Fibroblast of skin of scalp (primary cell): ENCODE measurements around the gene FRS3.
A peak's percentile ranks its signal among the peaks of the same experiment; 100 is the strongest.

Experiments
- DNase-seq: peaks from one replicate; pipeline ENCODE4 v3.0.0-alpha.2; 2013

Gene FRS3

DNA sequence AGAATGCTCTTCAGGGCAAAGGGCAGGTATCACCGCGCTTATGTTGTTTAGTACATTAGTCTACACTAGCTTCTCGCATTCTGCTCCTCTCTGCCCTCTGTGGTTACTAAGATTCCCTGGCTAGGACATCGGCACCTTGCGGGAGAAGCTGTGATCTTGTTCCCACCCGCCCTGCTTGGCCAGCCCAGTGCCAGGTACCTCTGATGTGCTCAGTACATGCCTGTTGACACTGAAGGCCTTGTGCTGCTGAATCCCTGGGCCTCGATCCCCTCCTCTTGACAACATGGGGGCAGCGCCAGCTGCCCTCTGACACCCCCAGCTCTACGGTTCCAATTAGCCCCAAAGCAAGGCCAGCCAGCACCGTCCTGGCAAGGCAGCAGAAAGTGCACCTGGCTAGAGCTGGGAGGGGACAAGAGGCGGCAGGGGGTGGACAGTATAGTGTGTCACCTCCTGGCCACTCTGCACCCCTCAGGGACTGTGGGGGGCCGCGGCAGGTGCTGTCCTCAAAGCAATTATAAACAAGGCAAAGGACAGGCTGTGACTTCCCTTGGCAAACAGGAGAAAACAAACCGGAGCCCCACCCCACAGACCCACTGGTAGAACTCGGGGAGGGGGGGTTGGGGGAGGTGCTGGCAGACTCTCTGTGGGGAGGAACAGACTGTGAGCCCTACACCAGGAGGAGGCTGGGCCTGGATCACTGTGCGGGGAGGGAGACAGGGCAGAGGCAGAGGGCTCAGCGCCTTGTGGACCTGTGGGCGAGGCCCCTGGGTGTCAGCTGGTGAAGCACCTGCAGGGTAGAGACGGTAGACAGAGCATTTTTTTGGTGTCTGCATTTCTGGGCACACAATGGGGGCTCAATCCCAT lies 51.4 kb downstream of the FRS3 start:
- no peak for DNase-seq

DNA sequence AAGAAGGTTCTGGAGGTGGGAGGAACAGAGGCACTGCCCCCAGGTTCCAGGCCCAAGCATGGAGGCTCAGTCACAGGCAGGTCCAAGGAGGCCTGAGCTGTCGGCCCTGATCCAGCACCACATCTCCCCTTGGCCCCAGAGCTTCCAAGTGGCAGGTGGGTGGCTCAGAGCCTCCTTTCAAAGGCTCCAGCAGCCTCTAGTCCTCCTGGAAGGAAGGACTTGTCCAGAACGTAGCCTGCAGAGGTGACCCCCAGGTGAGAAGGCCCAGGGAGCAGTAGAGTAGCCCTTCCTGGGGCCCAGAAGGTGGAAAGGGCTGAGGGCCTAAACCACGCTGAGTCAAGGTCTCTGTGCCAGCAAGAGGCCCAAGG lies 52.0 kb downstream of the FRS3 start:
- no peak for DNase-seq

DNA sequence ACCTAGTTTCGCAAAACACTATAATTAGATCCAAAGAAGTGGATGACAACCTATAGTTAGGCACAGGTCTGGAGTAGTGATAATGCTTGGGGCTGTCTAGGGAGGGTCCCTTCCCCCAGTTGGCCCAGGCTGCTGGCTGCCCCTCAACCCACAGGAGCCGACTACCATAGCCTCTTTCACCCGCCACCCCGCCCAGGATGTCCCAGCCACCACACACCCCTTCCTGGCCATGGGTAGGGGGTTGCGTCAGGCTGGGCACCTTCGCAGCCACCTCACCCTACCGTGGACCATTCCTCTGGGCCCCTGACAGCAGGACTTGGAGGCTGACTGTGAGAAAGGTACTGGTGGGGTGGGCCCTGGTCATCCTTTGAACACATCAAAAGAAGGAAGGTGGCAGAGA lies 52.8 kb downstream of the FRS3 start:
- no peak for DNase-seq

DNA sequence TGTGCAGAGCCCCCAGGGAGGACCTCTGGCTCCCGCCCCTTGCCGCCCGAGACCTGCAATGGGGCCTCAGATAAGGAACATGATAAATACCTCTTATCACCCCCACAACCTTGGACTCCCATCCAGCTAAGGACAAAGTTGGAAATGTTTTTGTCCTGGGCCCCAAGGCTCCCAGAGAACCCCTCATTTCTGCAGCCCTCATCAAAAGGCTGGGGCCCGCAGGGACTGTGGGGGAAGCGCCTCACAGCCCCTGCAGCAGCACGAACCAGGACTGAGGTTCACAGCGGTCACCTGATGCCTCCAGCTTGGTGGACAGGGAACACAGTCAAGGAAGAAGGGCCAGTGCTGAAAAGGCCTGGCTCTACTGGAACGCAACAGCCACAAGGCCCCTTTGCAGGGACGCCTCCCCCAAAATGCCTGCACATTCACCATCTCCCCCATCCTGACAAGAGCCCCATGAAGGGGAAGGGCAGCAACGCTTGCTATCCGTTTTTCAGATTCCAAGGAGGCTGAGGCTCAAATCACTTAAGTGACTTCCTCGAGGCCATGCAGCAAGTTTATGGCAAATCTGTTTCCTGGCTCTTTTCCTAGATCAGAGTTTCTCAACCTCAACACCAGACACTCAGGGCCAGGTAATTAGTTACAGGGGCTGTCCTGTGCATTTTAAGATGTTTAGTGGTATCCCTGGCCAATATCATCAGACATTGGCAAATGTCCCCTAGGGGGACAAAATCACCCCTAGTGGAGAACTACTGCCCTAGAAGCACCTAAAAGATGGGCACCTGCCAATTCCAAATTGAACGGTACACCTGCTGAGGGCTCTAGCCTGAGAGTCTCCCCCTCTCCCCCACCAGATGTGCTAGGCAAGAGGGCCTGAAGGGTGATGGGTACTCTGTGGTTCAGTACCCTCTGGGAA lies 54.9 kb downstream of the FRS3 start:
- DNase-seq: no peak

- no peak for DNase-seq
These were observed 55.5 kb downstream of the FRS3 start for GRCh38 chr6:41724228-41724580.

DNA sequence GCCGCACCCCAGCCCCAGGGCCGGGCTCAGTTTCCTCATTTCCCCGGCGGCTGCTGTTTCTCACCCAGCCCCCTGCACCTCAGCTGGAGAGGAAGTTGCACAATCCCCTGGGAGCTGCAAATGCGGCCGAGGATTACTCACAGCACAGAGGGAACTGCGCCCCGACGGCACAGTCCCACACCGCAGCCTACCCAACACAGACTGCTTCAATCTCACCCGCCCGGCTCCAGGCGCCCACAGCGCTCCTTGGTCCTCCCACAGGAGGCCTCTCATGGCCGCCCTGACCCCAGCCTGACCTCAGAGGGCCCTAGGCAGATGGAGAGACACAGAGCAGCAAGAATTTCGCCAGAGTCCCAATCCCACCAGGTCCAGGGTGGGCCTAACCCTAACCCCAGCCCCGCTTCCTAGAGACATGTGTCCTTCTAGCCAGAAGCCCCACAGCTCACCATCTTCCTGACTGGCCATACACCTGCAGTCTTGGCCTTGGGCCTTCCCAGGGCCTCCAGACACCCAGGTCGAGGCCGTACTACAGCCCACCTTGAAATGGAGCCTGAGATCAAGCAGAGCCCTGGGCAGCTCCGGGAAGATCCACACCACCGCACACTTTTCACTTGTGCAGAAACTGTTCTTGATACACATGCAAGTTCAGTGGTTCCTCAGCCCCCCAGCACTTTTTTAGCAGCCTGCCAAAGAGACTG lies 56.0 kb downstream of the FRS3 start:
- DNase-seq: peak; percentile 86

- no peak for DNase-seq
These were observed 56.7 kb downstream of the FRS3 start for GRCh38 chr6:41722969-41723529.

DNA sequence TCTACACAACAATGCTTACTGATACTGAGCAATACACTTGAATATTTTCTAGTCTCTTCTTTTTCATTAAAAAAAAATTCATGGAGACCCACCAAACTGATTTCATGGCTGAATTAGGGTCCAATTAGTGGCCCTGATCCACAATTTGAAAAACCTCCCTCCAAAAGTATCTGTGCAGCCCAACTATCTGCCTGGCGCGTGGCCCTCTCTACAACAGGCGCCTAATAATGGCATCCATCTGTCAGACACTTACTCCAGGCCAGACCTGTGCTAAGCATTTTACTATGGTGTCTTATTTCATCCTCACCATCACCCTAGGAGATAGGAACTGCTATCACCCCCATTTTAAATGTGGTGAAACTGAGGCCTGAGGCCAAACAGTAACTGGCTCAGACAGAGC lies 58.3 kb downstream of the FRS3 start:
- no peak for DNase-seq

DNA sequence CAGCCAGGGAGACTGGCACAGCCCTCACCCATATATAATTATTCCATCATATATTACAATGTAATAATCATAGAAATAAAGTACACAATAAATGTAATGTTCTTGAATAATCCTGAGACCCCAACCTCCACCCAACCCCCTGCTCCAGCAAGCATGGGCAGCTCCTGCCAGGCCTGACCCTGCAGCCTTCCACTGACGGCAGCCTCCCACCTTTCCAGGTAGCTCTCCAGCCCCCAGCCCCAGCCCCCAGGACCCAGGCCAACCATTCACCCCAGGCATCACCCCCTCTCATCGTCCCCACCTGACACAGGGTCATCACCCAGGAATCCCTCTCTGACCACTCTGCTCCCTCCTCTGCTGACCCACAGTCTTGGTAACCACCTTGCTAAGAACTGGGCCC lies 58.9 kb downstream of the FRS3 start:
- no peak for DNase-seq

DNA sequence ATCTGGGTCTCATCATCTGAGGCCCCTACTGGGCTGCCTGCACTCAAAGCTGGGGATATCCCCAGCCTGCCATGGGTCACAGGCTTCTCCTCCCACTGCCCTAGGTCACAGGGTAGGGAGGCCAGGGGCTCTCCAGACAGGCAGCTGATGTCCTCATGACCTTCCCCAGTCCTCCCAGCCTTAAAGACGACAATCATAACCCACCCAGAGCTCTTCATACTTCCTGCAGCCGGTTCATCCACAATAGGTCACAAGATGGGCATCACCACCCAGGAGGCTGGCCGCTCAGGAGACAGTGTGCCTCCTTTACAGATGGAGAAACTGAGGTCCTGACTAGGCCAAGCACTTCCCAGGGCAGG lies 59.5 kb downstream of the FRS3 start:
- DNase-seq: no peak
